ENCODE measurements around the gene HLA-F.

HLA-F gene

GRCh38 chr6:29764422-29765196 is 41.4 kb downstream of the HLA-F start:
- DNase-seq, result no peak

GRCh38 chr6:29769336-29769735 is 46.1 kb downstream of the HLA-F start:
- DNase-seq, result no peak

- no peak for DNase-seq
Observed at GRCh38 chr6:29770306-29770705, 47.1 kb downstream of the HLA-F start.

GRCh38 chr6:29776684-29777083 is 53.5 kb downstream of the HLA-F start:
- no peak for DNase-seq
